Keratinocyte (primary cell): ENCODE data around the gene SUPT20HL2.

ENCODE experiments used
- CTCF ChIP-seq, 3 experiments: IDR thresholded peaks in 1 of 3; conservative IDR thresholded peaks in 1 of 3; optimal IDR thresholded peaks in 1 of 3; 2 replicates in 2 of 3; 3 replicates in 1 of 3; pipeline versions ENCODE3 to v1.5.1; 2011; ENCODE audit warnings: low read length in 3 of 3, mild to moderate bottlenecking in 3 of 3, moderate library complexity in 2 of 3, control low read depth in 1 of 3, inconsistent platforms in 1 of 3; ENCODE audit not compliant: insufficient read depth in 2 of 3; ENCODE audit errors: extremely low read depth in 1 of 3
- EZH2 ChIP-seq: IDR thresholded peaks from one replicate; pipeline ENCODE4 v1.6.1; 2012; ENCODE audit warnings: inconsistent platforms, mild to moderate bottlenecking, low read length, moderate library complexity

- no peak for TF ChIP-seq CTCF (optimal IDR thresholded peaks at IDR 0.05 in 1 of 3, IDR thresholded peaks at IDR 0.05 in 1 of 3, conservative IDR thresholded peaks at IDR 0.05 in 1 of 3; ENCODE audit: extremely low read depth in 1 of 3, insufficient read depth in 2 of 3, low read length in 3 of 3)
- no peak for TF ChIP-seq EZH2
Observed at GRCh38 chrX:24305905-24306304, 8.0 kb downstream of the SUPT20HL2 start.
